Fibroblast of mammary gland (primary cell): ENCODE data around the gene PREX1.

ENCODE experiments used
- DNase-seq: peaks from one replicate; pipeline ENCODE4 v3.0.0-alpha.2; 2010; ENCODE audit warnings: low read depth
- H3K4me3 ChIP-seq: 2 replicates; pipeline ENCODE4 v1.5.1; 2011; ENCODE audit warnings: low read depth, mild to moderate bottlenecking, low read length, moderate library complexity; ENCODE audit not compliant: control insufficient read depth
- CTCF ChIP-seq: conservative IDR thresholded peaks from 2 replicates; pipeline ENCODE4 v1.5.1; 2011; ENCODE audit warnings: low read depth, low read length, inconsistent platforms; ENCODE audit not compliant: control insufficient read depth, insufficient read depth

Gene PREX1

GRCh38 chr20:48826069-48826468 lies 1.7 kb downstream of the PREX1 start:
- no peak for TF ChIP-seq CTCF
- DNase-seq: no peak
- no peak overlapping the region for H3K4me3 ChIP-seq

GRCh38 chr20:48825566-48825920 lies 2.3 kb downstream of the PREX1 start:
- DNase-seq: no peak
- no peak for TF ChIP-seq CTCF
- H3K4me3 ChIP-seq: no peak overlapping the region

GRCh38 chr20:48824830-48825565 lies 2.8 kb downstream of the PREX1 start:
- no peak for TF ChIP-seq CTCF
- H3K4me3 ChIP-seq: no peak overlapping the region
- no peak for DNase-seq

GRCh38 chr20:48823960-48824498 lies 3.8 kb downstream of the PREX1 start:
- no peak for TF ChIP-seq CTCF
- DNase-seq: peak; percentile 83
- H3K4me3 ChIP-seq: no peak overlapping the region

- H3K4me3 ChIP-seq: no peak overlapping the region
- TF ChIP-seq CTCF: no peak
- DNase-seq: no peak
Measured at GRCh38 chr20:48823476-48823875, 4.3 kb downstream of the PREX1 start.

GRCh38 chr20:48822879-48823385 lies 4.9 kb downstream of the PREX1 start:
- no peak for TF ChIP-seq CTCF
- H3K4me3 ChIP-seq: no peak overlapping the region
- no peak for DNase-seq

GRCh38 chr20:48822178-48822577 lies 5.6 kb downstream of the PREX1 start:
- no peak for DNase-seq
- no peak for TF ChIP-seq CTCF
- no peak overlapping the region for H3K4me3 ChIP-seq
